ENCODE measurements around the gene HIKESHI. TPM values are rescaled to one million over a fixed set of nuclear protein-coding genes. Genes with fewer than 3 reads are reported as not detected.

The HIKESHI gene
- total and polyA plus RNA-seq, 3 donors from 2014 or later = 34.1 to 48.7 (median 38.1) TPM

- no peak overlapping the region for H3K27ac ChIP-seq
- intact Hi-C loops (cut with DNase I; ENCODE audit: low total_unique reads) = no loop called here
- 98% methylated on average over 1 of the region's 1 CpG for WGBS, 2 donors
These were observed 61.4 kb downstream of the HIKESHI start for GRCh38 chr11:86363424-86363823.

GRCh38 chr11:86365546-86365945 lies 63.5 kb downstream of the HIKESHI start:
- Histone ChIP-seq H3K4me3 (no peak overlapping the region), H3K9me3 (no peaks in the 10 kb centered on the region), H3K4me1 (no peaks in the 10 kb centered on the region), H3K27me3 (no peaks in the 10 kb centered on the region), H3K27ac (no peak overlapping the region), H3K36me3 (ENCODE audit: low read depth, missing control alignments) (no peaks in the 10 kb centered on the region)
- 95 to 100% methylated on average over 2 of the region's 2 CpGs for WGBS, 2 donors
- intact Hi-C loops (cut with DNase I; ENCODE audit: low total_unique reads) = no loop called here
- DNase-seq = no peak
- no peak for TF ChIP-seq CTCF (IDR thresholded peaks at IDR 0.05)
- no peak for TF ChIP-seq POLR2A (IDR thresholded peaks at IDR 0.05)

More at GRCh38 chr11:86363424-86363823, 61.4 kb downstream of the HIKESHI start:
- no peaks in the 10 kb centered on the region for H3K9me3 ChIP-seq
- TF ChIP-seq CTCF (IDR thresholded peaks at IDR 0.05) (no peak), POLR2A (IDR thresholded peaks at IDR 0.05) (no peak)
- no peaks in the 10 kb centered on the region for H3K36me3 ChIP-seq (ENCODE audit: low read depth, missing control alignments)
- no peaks in the 10 kb centered on the region for H3K4me1 ChIP-seq
- no peak for DNase-seq
- no peak overlapping the region for H3K4me3 ChIP-seq
- no peaks in the 10 kb centered on the region for H3K27me3 ChIP-seq

- 96 to 99% methylated on average over 7 of the region's 7 CpGs for WGBS, 2 donors
- intact Hi-C loops (cut with DNase I; ENCODE audit: low total_unique reads) = no loop called here
- no peaks in the 10 kb centered on the region for H3K36me3 ChIP-seq (ENCODE audit: low read depth, missing control alignments)
- no peaks in the 10 kb centered on the region for H3K27me3 ChIP-seq
- no peaks in the 10 kb centered on the region for H3K9me3 ChIP-seq
- no peaks in the 10 kb centered on the region for H3K4me1 ChIP-seq
- no peak overlapping the region for H3K4me3 ChIP-seq
- TF ChIP-seq CTCF (IDR thresholded peaks at IDR 0.05) = no peak
- no peak for TF ChIP-seq POLR2A (IDR thresholded peaks at IDR 0.05)
- no peak overlapping the region for H3K27ac ChIP-seq
- no peak for DNase-seq
These were observed 67.6 kb downstream of the HIKESHI start for GRCh38 chr11:86369668-86370067.

- 88 to 91% methylated on average over 4 of the region's 4 CpGs for WGBS, 2 donors
- no peak for DNase-seq
- Histone ChIP-seq H3K4me3 (no peak overlapping the region), H3K4me1 (no peaks in the 10 kb centered on the region), H3K27me3 (no peaks in the 10 kb centered on the region), H3K9me3 (no peaks in the 10 kb centered on the region), H3K36me3 (ENCODE audit: low read depth, missing control alignments) (no peaks in the 10 kb centered on the region), H3K27ac (no peak overlapping the region)
- intact Hi-C loops (cut with DNase I; ENCODE audit: low total_unique reads) = no loop called here
- TF ChIP-seq POLR2A (IDR thresholded peaks at IDR 0.05) (no peak), CTCF (IDR thresholded peaks at IDR 0.05) (no peak)
These were observed 68.1 kb downstream of the HIKESHI start for GRCh38 chr11:86370171-86370570.

- intact Hi-C loops (cut with DNase I; ENCODE audit: low total_unique reads) = no loop called here
- DNase-seq = no peak
- 67 to 81% methylated on average over 6 of the region's 6 CpGs for WGBS, 2 donors
- Histone ChIP-seq H3K4me1 (no peaks in the 10 kb centered on the region), H3K36me3 (ENCODE audit: low read depth, missing control alignments) (no peaks in the 10 kb centered on the region), H3K27ac (peak overlapping the region; percentile 9 to 21), H3K4me3 (no peak overlapping the region), H3K9me3 (no peaks in the 10 kb centered on the region), H3K27me3 (no peaks in the 10 kb centered on the region)
- no peak for TF ChIP-seq POLR2A (IDR thresholded peaks at IDR 0.05)
- no peak for TF ChIP-seq CTCF (IDR thresholded peaks at IDR 0.05)
These were observed 69.0 kb downstream of the HIKESHI start for GRCh38 chr11:86370922-86371594.
